ENCODE data around the gene TMEM144.

Gene TMEM144

DNA sequence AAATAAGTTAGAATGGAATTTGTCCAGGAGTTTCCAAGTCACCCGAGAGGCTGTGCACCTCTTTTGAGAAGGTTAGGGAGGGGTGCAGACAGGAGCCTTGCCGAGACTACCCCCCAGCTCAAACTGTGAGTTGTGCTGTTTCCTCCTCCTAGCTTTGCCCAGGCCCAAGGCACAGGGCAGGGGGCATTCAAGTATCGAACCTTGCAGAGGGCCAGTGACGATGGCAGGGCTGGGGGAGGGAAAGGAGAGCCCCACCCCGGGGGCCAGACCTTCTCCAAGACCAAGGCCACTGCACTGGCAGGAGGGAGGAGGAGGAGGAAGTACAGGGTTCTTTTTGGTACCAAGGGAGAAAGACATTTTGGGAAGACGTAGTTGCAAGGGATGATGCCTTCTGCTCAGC lies 80.6 kb downstream of the TMEM144 start:
- no peak for FAIRE-seq

DNA sequence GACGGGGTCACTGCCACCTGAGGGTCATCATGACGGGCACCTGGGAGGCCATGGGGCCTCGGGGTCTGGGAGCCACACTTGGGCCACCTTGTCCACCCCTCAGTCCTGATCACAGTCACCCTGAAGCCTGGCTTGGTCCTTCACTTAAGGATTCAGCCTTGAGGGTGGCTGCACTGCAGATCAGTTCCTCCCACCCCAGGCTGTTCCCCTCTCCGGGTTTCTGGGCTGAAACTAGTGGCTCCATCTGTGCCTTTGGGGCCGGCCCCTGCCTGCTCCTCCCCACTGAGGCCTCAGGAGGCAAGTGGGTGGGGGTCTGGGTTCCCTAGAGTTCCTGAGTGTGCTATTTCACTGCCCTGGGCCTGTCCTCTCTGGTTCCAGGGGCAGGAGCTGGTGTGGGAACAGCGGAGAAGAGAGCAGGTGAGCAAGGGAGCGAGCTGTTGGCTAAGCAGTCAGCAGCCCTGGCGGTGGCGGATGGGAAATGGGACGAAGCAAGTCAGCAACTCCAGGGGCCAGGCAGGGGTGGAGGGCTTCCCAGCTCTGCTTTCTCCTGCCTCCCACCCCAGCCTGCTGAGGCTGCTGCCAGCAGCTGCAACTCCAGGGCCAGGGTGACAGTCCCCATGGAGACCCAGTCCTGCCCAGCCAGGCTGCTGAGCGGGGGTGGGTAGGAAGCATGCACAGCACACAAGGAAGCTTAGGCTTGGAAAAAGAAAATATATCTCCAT lies 81.2 kb downstream of the TMEM144 start:
- no peak for FAIRE-seq
- DNase-seq (ENCODE audit: extremely low spot score, insufficient read length, low read depth) = no peak

More for the DNA sequence above, 80.6 kb downstream of the TMEM144 start:
- DNase-seq (ENCODE audit: extremely low spot score, insufficient read length, low read depth) = no peak

DNA sequence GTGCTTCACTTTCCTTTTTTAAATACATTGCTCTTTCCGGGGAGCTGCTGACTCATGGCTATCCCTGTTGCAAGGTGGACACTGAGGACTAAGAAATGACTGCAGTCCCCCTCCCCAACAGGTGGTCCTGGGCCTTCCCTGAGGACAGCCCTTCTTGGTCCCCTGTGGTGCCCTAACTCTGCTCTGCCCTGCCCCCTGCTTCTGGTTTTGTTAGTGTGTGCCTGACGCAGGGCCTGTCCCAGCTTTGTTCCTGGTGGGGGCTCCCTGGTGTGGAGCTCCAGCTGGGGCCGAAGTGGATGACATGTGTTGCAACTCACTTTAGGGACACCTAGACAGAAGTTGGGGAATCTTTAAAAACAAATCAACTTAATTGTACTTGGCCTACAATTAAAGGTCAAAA lies 81.9 kb downstream of the TMEM144 start:
- FAIRE-seq (no peak), DNase-seq (ENCODE audit: extremely low spot score, insufficient read length, low read depth) (no peak)

DNA sequence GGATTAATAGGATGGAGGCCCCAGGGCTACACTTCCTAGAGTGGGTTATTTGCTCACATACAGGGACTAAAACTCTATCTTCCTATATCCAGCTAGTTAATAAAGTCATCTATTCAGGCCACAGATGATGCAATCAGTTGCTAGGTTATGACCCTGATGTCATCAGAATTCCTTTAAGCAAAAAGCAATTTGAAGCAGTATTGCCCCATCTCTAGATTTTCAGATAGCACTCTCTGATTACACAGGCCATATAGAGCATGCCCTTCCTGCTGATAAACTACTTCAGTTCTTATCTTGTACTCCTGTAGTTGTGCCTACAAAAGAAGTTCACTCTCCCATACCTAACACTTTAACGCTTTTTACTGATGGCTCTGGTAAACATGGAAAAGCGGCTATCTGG lies 84.8 kb downstream of the TMEM144 start:
- DNase-seq (ENCODE audit: extremely low spot score, insufficient read length, low read depth) (no peak), FAIRE-seq (no peak)

DNA sequence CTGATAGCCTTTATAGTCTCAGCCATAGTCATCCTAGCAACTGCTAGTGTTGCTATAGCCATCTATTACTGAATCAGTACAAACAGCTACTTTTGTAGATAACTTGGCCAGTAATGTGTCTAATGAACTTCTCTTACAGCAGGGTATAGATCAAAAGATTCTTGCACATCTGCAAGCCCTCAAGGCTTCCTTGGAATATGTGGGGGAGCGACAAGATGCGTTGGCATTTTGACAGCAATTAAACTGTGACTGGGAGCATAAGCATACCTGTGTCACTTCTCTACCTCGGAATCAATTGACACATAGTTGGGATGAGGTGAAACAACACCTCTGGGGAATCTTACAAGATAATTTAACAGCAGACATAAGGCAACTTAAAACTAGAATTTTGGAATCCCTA lies 87.6 kb downstream of the TMEM144 start:
- no peak for DNase-seq (ENCODE audit: extremely low spot score, insufficient read length, low read depth)
- FAIRE-seq = no peak

DNA sequence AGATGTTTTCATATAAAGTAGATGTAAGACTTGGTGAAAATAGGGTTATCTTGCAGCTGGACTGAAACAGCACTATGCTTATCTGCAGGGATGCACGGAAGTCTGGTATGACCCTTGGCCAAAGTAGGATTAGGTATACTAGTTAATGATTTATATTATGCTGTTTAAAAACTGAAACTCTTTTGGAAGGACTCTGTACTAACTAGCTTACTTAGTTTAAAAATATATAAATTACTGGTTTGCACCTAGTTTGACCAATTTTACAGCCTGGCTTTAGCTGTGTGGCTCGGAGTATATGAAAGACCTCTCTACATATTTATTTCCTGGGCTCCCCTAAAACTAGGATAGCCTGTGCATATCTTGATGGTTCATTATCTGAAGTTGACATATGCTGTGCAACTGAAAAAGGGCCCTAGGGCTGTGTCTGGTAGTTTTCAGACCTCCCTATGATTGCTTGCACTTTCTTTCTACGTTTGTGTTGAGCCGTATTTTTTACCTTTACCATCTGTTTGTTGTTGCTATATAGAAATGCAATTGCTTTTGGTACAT lies 89.2 kb downstream of the TMEM144 start:
- DNase-seq (ENCODE audit: extremely low spot score, insufficient read length, low read depth) = no peak
- no peak for FAIRE-seq

DNA sequence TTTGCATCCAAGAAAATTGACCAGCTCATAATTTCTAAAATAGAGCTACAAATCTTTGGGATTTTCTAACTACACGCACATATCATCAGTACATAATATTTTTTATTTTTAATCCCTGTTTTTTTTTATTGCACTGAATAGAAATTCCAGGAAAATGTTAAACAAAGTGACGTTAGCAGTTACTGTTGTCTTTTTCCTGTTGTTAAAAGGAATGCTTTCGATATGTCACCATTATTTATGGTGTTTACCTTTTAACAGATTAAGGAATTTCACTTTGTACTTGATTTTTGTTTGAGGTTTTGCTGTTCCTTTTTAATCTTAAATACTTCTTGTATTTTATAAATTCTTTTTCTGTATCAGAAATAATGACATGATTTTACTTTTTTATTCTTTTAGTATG lies 89.7 kb downstream of the TMEM144 start:
- DNase-seq (ENCODE audit: extremely low spot score, insufficient read length, low read depth) (no peak), FAIRE-seq (no peak)

DNA sequence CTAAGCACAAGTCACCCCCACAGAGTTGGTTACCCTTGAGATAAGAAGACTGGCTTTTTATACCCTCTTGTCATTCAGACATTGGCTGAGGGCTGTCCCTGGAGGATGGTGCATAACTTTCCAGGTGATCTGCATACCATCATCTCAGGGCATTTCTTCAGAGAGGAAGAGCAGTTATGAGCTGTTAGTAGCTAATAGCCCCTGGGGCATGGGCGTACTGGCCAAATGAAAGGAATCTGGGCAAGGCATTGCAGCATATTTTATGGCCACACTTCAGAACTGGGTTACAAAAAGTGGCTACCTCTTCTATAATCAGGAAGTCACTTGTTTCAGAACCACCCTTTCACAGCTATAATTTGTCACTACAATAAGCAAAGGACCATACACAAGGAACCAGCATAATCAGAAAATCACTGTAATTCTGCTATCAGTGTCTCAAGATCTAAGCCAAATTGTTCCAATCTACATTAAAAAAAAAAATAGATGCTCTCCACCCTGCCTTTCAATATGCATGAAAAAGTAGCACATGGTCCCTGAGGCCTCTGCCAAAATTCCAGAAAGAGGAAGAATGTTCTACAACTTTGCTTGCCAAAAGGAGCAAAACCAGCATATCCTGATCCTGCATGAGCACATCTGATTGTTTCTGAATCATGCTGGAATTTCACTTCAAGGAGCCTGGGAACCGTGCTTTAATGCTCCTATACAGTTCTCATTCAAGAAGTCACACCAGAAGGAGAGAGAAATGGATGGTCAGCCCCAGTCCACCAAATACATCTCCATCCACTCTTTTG lies 92.0 kb downstream of the TMEM144 start:
- FAIRE-seq (no peak), DNase-seq (ENCODE audit: extremely low spot score, insufficient read length, low read depth) (no peak)

DNA sequence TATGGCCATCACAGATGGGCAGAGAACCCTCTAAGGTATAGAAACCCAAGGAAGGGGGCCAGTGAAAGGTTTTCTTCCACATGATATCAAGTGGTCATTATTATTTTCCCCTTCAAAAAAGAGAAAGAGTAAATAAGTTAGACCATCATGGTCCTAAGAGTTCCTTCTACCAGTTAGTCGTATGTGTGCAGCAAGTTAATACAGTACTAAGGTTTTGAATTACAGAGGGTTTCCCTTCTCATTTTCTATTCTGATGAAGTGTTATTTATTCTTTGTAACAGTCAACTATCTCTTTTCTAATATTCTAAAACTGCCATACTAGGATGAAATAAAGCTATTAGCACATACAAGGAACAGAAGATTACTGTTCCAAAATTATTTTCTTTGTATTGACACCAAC lies 94.4 kb downstream of the TMEM144 start:
- no peak for DNase-seq (ENCODE audit: extremely low spot score, insufficient read length, low read depth)
- no peak for FAIRE-seq
